ENCODE measurements around the gene SKAP2. TPM values are rescaled to one million over a fixed set of nuclear protein-coding genes. Genes with fewer than 3 reads are reported as not detected.

Gene SKAP2
- total RNA-seq, 2 donors from 2014 or later: 3.3 to 3.4 TPM

- Histone ChIP-seq H3K27ac (ENCODE audit: low read depth, low read length) (no peak overlapping the region), H3K4me3 (ENCODE audit: low read length) (no peak overlapping the region), H3K9ac (ENCODE audit: extremely low read depth, low read length, poor library complexity, severe bottlenecking) (no peak overlapping the region), H3K27me3 (ENCODE audit: control insufficient read depth, insufficient read depth, low read length, poor library complexity, severe bottlenecking) (no peaks in the 10 kb centered on the region), H3K36me3 (ENCODE audit: control insufficient read depth, insufficient read depth, low read length) (no peaks in the 10 kb centered on the region), H3K9me3 (ENCODE audit: control insufficient read depth, low read length) (no peaks in the 10 kb centered on the region), H3K4me1 (ENCODE audit: control insufficient read depth, insufficient read depth, low read length) (no peaks in the 10 kb centered on the region)
- Mint-ChIP-seq H3K27me3 (ENCODE audit: insufficient read depth) (no peaks in the 10 kb centered on the region), H3K4me1 (no peaks in the 10 kb centered on the region), H3K4me3 (no peak overlapping the region), H3K36me3 (ENCODE audit: low read depth) (no peaks in the 10 kb centered on the region), H3K9me3 (no peaks in the 10 kb centered on the region), H3K27ac (no peak overlapping the region)
- DNase-seq: no peak
- TF ChIP-seq CTCF (conservative IDR thresholded peaks at IDR 0.05): no peak
Measured at GRCh38 chr7:26792576-26792975, 71.8 kb downstream of the SKAP2 start.

GRCh38 chr7:26792006-26792405 lies 72.4 kb downstream of the SKAP2 start:
- no peaks in the 10 kb centered on the region for H3K27me3 ChIP-seq (ENCODE audit: control insufficient read depth, insufficient read depth, low read length, poor library complexity, severe bottlenecking)
- no peaks in the 10 kb centered on the region for H3K36me3 ChIP-seq (ENCODE audit: control insufficient read depth, insufficient read depth, low read length)
- H3K9ac ChIP-seq (ENCODE audit: extremely low read depth, low read length, poor library complexity, severe bottlenecking): no peak overlapping the region
- no peak overlapping the region for H3K4me3 Mint-ChIP-seq
- no peaks in the 10 kb centered on the region for H3K36me3 Mint-ChIP-seq (ENCODE audit: low read depth)
- no peaks in the 10 kb centered on the region for H3K9me3 ChIP-seq (ENCODE audit: control insufficient read depth, low read length)
- no peaks in the 10 kb centered on the region for H3K4me1 Mint-ChIP-seq
- no peak overlapping the region for H3K27ac Mint-ChIP-seq
- TF ChIP-seq CTCF (conservative IDR thresholded peaks at IDR 0.05): no peak
- no peaks in the 10 kb centered on the region for H3K27me3 Mint-ChIP-seq (ENCODE audit: insufficient read depth)
- no peak overlapping the region for H3K27ac ChIP-seq (ENCODE audit: low read depth, low read length)
- no peak overlapping the region for H3K4me3 ChIP-seq (ENCODE audit: low read length)
- no peak for DNase-seq
- no peaks in the 10 kb centered on the region for H3K9me3 Mint-ChIP-seq
- no peaks in the 10 kb centered on the region for H3K4me1 ChIP-seq (ENCODE audit: control insufficient read depth, insufficient read depth, low read length)

- Histone ChIP-seq H3K4me3 (ENCODE audit: low read length) (no peak overlapping the region), H3K27ac (ENCODE audit: low read depth, low read length) (no peak overlapping the region), H3K27me3 (ENCODE audit: control insufficient read depth, insufficient read depth, low read length, poor library complexity, severe bottlenecking) (peaks cover 5% of the 10 kb centered on the region), H3K4me1 (ENCODE audit: control insufficient read depth, insufficient read depth, low read length) (no peaks in the 10 kb centered on the region), H3K9me3 (ENCODE audit: control insufficient read depth, low read length) (no peaks in the 10 kb centered on the region), H3K36me3 (ENCODE audit: control insufficient read depth, insufficient read depth, low read length) (no peaks in the 10 kb centered on the region), H3K9ac (ENCODE audit: extremely low read depth, low read length, poor library complexity, severe bottlenecking) (no peak overlapping the region)
- 79 to 93% methylated on average over 2 to 5 of the region's 5 CpGs for WGBS, 2 experiments (ENCODE audit: insufficient coverage in 1 of 2, insufficient read length in 1 of 2)
- Mint-ChIP-seq H3K27me3 (ENCODE audit: insufficient read depth) (peaks cover 12% of the 10 kb centered on the region), H3K9me3 (no peaks in the 10 kb centered on the region), H3K36me3 (ENCODE audit: low read depth) (no peaks in the 10 kb centered on the region), H3K27ac (no peak overlapping the region), H3K4me1 (no peaks in the 10 kb centered on the region), H3K4me3 (no peak overlapping the region)
- DNase-seq: no peak
- TF ChIP-seq CTCF (conservative IDR thresholded peaks at IDR 0.05): no peak
Measured at GRCh38 chr7:26789481-26790184, 74.8 kb downstream of the SKAP2 start.

Measured in endodermal cell (in vitro differentiated cells).